Astrocyte (in vitro differentiated cells and primary cell): ENCODE results near the gene RNF212B. TPM values are rescaled to one million over a fixed set of nuclear protein-coding genes. Genes with fewer than 3 reads are reported as not detected.
"Not testable (repeated sequence)": the region's sequence is repeated elsewhere in the genome, so short reads cannot be mapped to it uniquely, and the experiment has no call there.

Experiments used
- DNase-seq: peaks from one replicate; pipeline ENCODE4 v3.0.0-alpha.2; 2010; ENCODE audit warnings: low read depth
- FAIRE-seq: peaks from 2 replicates; lab custom pipeline; 2011; peaks lifted over from hg19 to GRCh38; lab: Jason Lieb, UNC
- H2AFZ ChIP-seq: 2 replicates; pipeline ENCODE4 v1.6.0; 2012; ENCODE audit warnings: low read depth, low read length, inconsistent platforms
- H3K27ac ChIP-seq: 2 replicates; pipeline ENCODE4 v1.5.1; 2011; ENCODE audit warnings: low read depth, low read length, inconsistent platforms
- H3K27me3 ChIP-seq: 2 replicates; pipeline ENCODE4 v1.6.0; 2011; ENCODE audit warnings: low read length, inconsistent platforms; ENCODE audit not compliant: insufficient read depth
- H3K36me3 ChIP-seq: 2 replicates; pipeline ENCODE4 v1.5.1; 2011; ENCODE audit warnings: low read length, inconsistent platforms; ENCODE audit not compliant: insufficient read depth
- H3K4me1 ChIP-seq: 2 replicates; pipeline ENCODE4 v1.5.1; 2011; ENCODE audit warnings: low read length, inconsistent platforms; ENCODE audit not compliant: insufficient read depth
- H3K4me2 ChIP-seq: 2 replicates; pipeline ENCODE4 v1.6.0; 2012; ENCODE audit warnings: low read length, inconsistent platforms
- H3K4me3 ChIP-seq: 2 replicates; pipeline ENCODE4 v1.5.1; 2011; ENCODE audit warnings: low read depth, mild to moderate bottlenecking, low read length, inconsistent platforms; ENCODE audit not compliant: insufficient read depth
- H3K79me2 ChIP-seq: 2 replicates; pipeline ENCODE4 v1.6.0; 2012; ENCODE audit warnings: mild to moderate bottlenecking, low read length, inconsistent platforms; ENCODE audit not compliant: insufficient read depth
- H3K9ac ChIP-seq: 2 replicates; pipeline ENCODE4 v1.6.0; 2012; ENCODE audit warnings: mild to moderate bottlenecking, low read length, inconsistent platforms
- H3K9me3 ChIP-seq: 2 replicates; pipeline ENCODE4 v1.5.1; 2012; ENCODE audit warnings: low read depth, mild to moderate bottlenecking, low read length, inconsistent platforms; ENCODE audit not compliant: insufficient read depth
- H4K20me1 ChIP-seq: 2 replicates; pipeline ENCODE4 v1.6.0; 2012; ENCODE audit warnings: low read length, inconsistent platforms; ENCODE audit not compliant: insufficient read depth
- H3K27ac Mint-ChIP-seq: one replicate; pipeline ENCODE4 v1.8.0; 2021; ENCODE audit warnings: mild to moderate bottlenecking, mixed read lengths; ENCODE audit not compliant: unreplicated experiment
- H3K27me3 Mint-ChIP-seq: one replicate; pipeline ENCODE4 v1.8.0; 2021; ENCODE audit warnings: low read depth, mixed read lengths; ENCODE audit not compliant: unreplicated experiment
- H3K36me3 Mint-ChIP-seq: one replicate; pipeline ENCODE4 v1.8.0; 2021; ENCODE audit warnings: low read depth, mixed read lengths; ENCODE audit not compliant: unreplicated experiment
- H3K4me1 Mint-ChIP-seq: one replicate; pipeline ENCODE4 v1.8.0; 2021; ENCODE audit warnings: low read depth, mixed read lengths; ENCODE audit not compliant: unreplicated experiment
- H3K4me3 Mint-ChIP-seq: one replicate; pipeline ENCODE4 v1.8.0; 2021; ENCODE audit warnings: mild to moderate bottlenecking, moderate library complexity, mixed read lengths; ENCODE audit not compliant: unreplicated experiment
- H3K9me3 Mint-ChIP-seq: one replicate; pipeline ENCODE4 v1.8.0; 2021; ENCODE audit warnings: mild to moderate bottlenecking, mixed read lengths; ENCODE audit not compliant: unreplicated experiment
- EZH2 ChIP-seq: IDR thresholded peaks from 2 replicates; pipeline ENCODE4 v1.6.1; 2012; ENCODE audit warnings: mild to moderate bottlenecking, low read length, inconsistent platforms; ENCODE audit not compliant: insufficient read depth
- total RNA-seq: library from RNA; stranded (reverse); gene quantifications from 2 replicates; pipeline ENCODE4 v1.2.1, GENCODE V29; 2021
- TF ChIP-seq, protein P1 (sequence below): IDR thresholded peaks from 2 replicates; pipeline ENCODE4 v1.5.1; 2011; ENCODE audit warnings: low read depth, mild to moderate bottlenecking, inconsistent platforms, low read length, moderate library complexity; ENCODE audit not compliant: insufficient read depth

RNF212B gene
- total RNA-seq, 1 donor from 2014 or later: not detected

DNA sequence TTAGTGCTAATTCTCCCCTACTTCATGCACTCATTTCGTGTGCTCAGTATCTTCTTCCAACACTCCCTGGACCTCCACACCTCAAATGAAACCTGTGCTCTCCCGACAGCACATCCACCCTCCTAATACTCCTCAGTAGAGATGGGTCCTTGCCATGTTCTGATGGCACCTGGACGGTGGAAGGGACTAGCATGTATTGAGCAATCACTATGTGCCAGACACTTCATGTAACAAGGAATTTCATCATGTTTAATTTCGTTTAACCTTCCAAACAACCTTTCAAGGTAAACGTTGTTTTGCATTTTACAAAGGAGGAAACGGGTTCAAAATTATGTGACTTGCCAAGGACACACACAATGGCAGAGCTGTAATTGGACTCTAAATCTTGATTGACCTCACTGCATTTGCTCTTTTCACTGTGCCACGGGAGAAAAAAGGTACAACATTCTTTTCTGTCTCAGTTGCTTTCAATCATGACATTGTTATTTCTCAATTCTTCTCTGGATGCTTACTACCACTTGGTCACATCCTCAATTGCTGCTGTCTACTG is 42.1 kb upstream of the RNF212B start:
- no peaks in the 10 kb centered on the region for H4K20me1 ChIP-seq
- H3K27me3 Mint-ChIP-seq: no peaks in the 10 kb centered on the region
- peaks cover 8% of the 10 kb centered on the region for H3K9me3 Mint-ChIP-seq
- H3K9me3 ChIP-seq: peaks cover 5% of the 10 kb centered on the region
- no peak overlapping the region for H3K4me3 Mint-ChIP-seq
- H3K36me3 ChIP-seq: no peaks in the 10 kb centered on the region
- FAIRE-seq (no peak), DNase-seq (no peak)
- H3K9ac ChIP-seq: no peak overlapping the region
- peaks cover 2% of the 10 kb centered on the region for H3K27me3 ChIP-seq
- no peaks in the 10 kb centered on the region for H3K4me1 Mint-ChIP-seq
- H3K4me1 ChIP-seq: no peaks in the 10 kb centered on the region
- no peak overlapping the region for H3K27ac ChIP-seq
- H2AFZ ChIP-seq: no peak overlapping the region
- no peak for TF ChIP-seq EZH2
- TF ChIP-seq, protein P1, sequence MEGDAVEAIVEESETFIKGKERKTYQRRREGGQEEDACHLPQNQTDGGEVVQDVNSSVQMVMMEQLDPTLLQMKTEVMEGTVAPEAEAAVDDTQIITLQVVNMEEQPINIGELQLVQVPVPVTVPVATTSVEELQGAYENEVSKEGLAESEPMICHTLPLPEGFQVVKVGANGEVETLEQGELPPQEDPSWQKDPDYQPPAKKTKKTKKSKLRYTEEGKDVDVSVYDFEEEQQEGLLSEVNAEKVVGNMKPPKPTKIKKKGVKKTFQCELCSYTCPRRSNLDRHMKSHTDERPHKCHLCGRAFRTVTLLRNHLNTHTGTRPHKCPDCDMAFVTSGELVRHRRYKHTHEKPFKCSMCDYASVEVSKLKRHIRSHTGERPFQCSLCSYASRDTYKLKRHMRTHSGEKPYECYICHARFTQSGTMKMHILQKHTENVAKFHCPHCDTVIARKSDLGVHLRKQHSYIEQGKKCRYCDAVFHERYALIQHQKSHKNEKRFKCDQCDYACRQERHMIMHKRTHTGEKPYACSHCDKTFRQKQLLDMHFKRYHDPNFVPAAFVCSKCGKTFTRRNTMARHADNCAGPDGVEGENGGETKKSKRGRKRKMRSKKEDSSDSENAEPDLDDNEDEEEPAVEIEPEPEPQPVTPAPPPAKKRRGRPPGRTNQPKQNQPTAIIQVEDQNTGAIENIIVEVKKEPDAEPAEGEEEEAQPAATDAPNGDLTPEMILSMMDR: no peak
- H3K36me3 Mint-ChIP-seq: no peaks in the 10 kb centered on the region
- no peak overlapping the region for H3K4me3 ChIP-seq
- H3K79me2 ChIP-seq: no peaks in the 10 kb centered on the region
- H3K4me2 ChIP-seq: no peak overlapping the region
- H3K27ac Mint-ChIP-seq: no peak overlapping the region

DNA sequence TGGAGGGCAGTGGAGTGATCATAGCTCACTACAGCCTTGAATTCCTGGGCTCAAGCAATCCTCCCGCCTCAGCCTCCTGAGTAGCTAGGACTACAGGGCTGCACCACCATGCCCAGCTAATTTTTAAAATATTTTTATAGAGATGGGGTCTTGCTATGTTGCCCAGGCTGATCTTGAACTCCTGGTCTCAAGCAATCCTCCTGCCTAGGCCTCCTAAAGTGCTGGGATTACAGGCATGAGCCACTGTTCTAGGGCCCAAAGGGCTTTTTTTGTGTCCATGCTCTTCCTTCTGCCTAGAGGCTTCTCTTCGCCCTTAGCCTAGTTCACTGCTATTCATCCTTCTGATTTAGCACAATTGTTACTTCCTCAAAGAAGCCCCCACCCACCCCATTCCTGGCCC is 41.2 kb upstream of the RNF212B start:
- H2AFZ ChIP-seq, DNase-seq, H3K27me3 ChIP-seq, FAIRE-seq, H3K36me3 Mint-ChIP-seq, H3K36me3 ChIP-seq, H3K9me3 ChIP-seq, H3K79me2 ChIP-seq, H4K20me1 ChIP-seq, H3K27me3 Mint-ChIP-seq, H3K9me3 Mint-ChIP-seq, H3K4me2 ChIP-seq, H3K4me1 ChIP-seq, H3K27ac ChIP-seq, H3K4me3 ChIP-seq, H3K4me1 Mint-ChIP-seq, H3K4me3 Mint-ChIP-seq, H3K27ac Mint-ChIP-seq, H3K9ac ChIP-seq: not testable (repeated sequence)

DNA sequence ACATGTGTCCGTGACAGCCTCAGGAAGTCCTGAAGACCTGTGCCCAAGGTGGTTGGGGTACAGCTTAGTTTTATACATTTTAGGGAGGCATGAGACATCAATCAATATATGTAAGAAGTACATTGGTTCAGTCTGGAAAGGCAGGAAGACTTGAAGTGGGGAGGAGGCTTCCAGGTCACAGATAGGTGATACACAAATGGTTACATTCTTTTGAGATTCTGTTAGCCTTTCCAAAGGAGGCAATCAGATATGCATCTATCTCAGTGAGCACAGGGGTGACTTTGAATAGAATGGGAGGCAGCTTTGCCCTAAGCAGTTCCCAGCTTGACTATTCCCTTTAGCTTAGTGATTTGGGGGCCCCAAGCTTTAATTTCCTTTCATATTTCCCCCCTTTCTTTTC is 38.6 kb upstream of the RNF212B start:
- H3K27ac Mint-ChIP-seq, H3K36me3 ChIP-seq, H3K9me3 Mint-ChIP-seq, FAIRE-seq, DNase-seq, H4K20me1 ChIP-seq, H3K9ac ChIP-seq, H2AFZ ChIP-seq, H3K4me1 Mint-ChIP-seq, H3K27me3 ChIP-seq, H3K27ac ChIP-seq, H3K27me3 Mint-ChIP-seq, H3K4me2 ChIP-seq, H3K79me2 ChIP-seq, H3K4me3 Mint-ChIP-seq, H3K36me3 Mint-ChIP-seq, H3K4me1 ChIP-seq, H3K4me3 ChIP-seq, H3K9me3 ChIP-seq: not testable (repeated sequence)
